ENCODE measurements around the gene MRPL34.

The MRPL34 gene

GRCh38 chr19:17329366-17330261 is 23.9 kb downstream of the MRPL34 start:
- DNase-seq: no peak

DNA sequence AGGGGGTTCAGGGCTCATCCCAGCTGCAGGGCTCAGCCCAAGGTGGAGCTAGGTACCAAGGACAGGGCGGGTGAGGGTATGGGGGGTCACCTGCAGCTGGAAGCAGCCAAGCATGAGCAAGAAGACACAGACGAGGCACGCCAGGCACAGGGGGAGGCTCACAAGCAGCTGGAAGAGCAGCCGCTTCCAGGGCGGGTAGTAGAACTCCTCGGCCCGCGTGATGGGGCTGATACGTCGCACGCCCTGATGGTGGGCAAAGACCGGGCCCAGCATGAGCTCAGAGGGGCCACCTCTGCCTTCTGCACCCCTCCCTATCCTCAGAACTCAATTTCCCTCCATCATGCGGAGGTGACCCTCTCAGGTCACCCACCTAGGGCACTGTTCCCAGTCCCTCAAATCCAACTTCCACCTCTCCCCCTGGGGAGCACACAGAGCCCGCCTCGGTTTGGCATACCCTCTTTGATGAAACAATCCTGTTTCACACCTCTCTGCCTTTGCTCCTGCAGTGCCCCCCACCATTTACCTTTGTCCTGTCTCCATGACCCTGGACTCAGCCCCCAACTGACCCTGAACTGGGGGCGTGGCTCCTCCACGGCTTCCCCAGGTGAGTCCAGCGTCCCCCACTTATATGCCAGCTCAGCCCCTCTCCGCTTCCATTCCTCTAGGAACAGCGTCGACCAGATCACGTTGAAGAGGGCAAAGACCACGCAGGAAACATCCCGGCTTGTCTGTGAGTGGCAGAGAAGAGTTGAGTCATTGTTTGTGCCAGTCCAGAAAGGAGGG is 24.8 kb downstream of the MRPL34 start:
- DNase-seq: no peak

GRCh38 chr19:17331045-17331558 is 25.4 kb downstream of the MRPL34 start:
- DNase-seq: no peak

GRCh38 chr19:17332360-17332676 is 26.6 kb downstream of the MRPL34 start:
- DNase-seq: no peak

DNA sequence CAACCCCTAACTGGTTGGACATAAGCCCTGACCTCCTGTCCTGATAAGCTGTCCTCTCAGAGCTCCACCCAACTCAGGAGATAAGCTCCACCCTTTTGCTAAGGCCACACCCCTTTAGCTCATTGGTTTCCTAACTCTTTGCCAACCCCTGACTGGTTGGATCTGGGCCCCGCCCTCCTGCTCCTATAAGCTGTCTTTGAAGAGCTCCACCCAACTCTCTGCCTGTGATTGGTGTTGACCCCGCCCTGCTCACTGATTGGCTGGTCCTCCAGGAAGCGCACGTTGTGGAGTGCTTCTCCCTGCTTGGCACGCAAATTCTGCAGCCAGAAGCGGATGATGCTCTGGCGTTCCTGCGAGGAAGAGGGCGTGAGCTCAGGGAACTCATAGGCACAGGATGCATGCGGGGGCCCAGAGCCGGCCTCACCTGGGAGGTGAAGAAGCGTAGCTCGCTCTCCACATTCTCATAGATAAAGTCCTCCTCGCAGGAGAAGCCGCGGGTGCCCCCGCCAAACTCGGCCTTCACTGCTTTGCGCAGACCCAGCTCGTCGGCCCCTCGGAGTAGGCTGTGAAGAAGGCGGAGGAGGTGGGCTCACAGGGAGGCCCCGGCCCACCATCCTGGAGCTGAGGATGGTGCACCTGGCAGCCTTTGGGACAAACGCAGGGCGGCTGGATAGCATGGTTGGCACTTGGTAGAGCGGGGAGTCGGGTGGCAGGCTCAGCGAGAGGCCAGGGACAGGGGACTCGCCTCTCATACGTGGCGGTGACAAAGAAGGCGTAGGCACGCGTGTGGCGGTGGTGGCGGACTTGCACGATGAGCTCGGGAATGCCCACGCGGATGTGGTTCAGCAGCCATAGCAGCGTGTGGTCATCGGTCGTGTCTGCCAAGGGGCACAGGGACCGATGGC is 27.3 kb downstream of the MRPL34 start:
- peak in 1 of 2 donors; percentile 13 for DNase-seq

GRCh38 chr19:17333611-17334413 is 28.1 kb downstream of the MRPL34 start:
- DNase-seq: no peak

DNA sequence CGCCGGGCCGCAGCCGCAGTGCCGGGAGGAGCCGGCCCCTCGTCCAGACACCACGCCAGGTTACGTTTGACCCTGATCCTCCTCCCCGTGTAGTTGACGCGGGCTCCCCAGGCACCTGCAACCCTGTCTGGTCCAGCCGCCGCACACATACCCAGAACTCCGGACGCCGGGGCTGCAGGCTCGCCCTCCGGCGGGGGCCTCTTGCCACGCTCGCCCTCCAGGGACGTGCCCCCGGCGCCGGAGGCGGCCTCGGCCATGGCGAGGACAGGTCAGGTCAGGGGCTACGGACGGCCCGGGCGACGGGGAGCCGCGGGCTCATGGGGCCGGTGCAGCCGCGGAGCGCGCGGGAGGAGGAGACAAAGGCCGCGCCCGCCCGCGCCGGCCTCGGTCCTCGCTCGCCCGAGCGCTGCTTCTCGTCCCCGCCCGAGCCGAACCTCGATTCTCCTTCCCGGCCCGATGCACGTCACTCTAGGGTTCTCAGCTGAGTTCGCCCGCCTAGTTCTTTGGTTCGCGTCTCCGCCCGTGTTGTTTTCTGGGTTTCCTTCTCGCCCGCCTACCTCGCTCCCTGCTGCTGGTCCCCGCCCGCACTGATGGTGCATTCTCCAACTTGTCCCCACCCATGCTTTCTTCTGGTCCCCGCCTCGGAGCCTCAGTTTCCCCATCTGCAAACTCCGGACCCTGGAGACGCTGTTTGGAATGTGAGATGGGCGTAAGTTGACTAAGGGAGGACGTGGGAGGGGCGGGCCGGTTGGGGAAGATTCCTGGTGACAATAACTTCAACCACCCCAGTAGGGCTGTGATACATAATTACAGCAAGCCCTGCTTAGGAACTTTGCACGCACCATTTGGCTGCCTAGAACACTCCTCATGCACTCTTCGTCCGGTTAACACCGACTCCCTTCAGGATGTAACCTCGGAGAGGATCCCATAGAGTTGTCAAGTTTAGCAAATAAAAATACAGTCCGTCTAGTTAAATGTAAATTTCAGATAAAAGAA is 29.0 kb downstream of the MRPL34 start, which contains the start of gene ANO8:
ANO8 (minus strand) TSS at position 442 of the 996 bp plus-strand sequence; CDS start at position 257, 185 bp downstream.
- DNase-seq: peak; percentile 91 to 96

GRCh38 chr19:17335575-17335974 is 29.9 kb downstream of the MRPL34 start:
- DNase-seq: no peak

DNA sequence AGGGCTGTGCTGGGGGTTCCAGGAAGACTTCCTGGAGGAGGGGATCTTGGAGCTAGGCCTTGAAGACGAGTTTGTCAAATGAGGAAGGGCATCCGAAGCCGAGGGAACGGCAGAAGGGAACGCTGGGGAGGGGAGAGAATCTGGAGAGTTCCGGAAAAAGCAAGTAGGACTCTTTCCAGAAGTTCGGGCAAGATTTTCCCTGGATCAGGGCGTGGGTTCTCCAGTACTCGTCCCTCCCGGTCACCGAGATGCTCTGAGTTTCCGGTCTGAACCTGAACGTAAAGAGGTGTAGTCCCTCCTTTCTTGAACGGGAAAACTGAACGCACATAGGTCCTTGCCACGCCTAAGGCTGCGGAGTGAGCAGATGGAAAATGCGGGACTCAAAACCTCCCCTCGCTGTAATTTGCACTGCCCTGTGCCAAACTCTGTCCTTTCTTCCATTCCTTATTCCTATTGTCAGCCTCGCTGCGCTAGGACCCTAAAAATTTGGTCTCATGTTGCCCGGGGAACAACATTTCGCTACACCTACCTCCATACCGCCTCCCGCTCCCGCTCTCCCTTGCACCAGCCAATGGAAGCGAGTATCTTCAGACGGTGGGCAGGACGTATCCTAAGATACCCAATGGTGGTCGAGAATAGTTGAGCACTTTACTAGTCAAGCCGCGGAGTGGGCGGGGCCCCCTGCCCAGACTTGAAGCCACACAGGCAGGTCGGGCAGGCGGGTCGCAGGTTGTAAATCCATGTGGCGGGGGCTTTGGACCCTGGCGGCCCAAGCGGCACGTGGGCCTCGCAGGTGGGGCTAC is 31.4 kb downstream of the MRPL34 start, which contains the start of gene GTPBP3:
GTPBP3 (plus strand) TSS at position 682 of the 803 bp plus-strand sequence; CDS start at position 741, 59 bp downstream.
- peak; percentile 94 to 99 for DNase-seq

GRCh38 chr19:17337675-17338432 is 32.2 kb downstream of the MRPL34 start:
- no peak for DNase-seq

- DNase-seq: no peak
These were observed 32.9 kb downstream of the MRPL34 start for GRCh38 chr19:17338433-17339078.

- no peak for DNase-seq
These were observed 33.5 kb downstream of the MRPL34 start for GRCh38 chr19:17339088-17339741.

DNA sequence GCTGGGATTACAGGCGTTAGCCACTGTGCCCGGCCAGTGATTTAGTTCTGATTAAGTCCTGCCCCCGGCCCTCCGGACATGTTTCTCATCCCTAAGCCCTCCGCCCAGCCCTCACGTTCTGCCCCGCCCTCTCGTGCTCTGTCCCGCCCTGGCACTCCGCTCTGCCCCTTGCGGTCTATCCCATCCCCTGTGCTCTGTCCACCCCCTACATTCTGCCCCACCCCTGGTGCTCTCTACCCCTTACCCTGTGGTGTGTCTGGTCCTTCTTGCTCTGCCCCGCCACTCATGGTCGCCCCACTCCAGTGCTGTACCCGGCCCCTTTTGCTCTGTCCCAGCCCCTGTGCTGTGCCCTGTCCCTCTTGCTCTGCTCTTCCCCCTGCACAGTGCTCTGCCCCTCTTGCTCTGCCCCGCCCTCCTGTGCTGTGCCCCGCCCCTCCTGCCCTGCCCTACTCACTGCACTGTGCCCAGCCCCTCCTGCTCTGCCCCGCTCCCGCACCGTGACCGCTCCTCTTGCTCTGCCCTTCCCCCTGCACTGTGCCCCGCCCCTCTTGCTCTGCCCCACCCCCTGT is 34.7 kb downstream of the MRPL34 start:
- DNase-seq: no peak

DNA sequence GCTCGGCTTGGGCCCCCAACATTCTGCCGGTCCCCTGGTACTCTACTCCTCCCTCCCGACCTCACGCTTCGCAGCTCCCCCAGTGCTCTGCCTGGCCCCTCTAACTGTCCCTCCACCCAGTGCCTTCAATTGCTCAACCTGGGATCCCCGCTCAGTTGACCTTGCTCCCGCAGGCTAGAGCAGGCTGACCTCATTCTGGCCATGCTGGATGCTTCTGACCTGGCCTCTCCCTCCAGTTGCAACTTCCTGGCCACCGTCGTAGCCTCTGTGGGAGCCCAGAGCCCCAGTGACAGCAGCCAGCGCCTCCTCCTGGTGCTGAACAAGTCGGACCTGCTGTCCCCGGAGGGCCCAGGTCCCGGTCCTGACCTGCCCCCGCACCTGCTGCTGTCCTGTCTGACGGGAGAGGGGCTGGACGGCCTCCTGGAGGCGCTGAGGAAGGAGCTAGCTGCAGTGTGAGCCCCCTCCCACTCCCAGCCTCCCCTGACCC is 35.2 kb downstream of the MRPL34 start:
- DNase-seq: no peak

DNA sequence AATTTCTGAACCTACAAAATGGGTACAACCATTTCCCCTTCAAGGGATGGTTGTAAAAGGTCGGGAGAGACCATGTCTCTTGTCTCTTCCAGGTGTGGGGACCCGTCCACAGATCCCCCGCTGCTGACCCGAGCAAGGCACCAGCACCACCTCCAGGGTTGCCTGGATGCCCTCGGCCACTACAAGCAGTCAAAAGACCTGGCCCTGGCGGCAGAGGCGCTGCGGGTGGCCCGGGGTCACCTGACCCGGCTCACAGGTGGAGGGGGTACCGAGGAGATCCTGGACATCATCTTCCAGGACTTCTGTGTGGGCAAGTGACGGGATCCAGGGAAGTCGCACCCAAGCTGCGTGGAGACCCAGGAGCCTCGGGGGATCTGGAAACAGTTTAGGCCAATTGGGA is 35.7 kb downstream of the MRPL34 start:
- DNase-seq: no peak

- DNase-seq: no peak
These were observed 36.2 kb downstream of the MRPL34 start for GRCh38 chr19:17341845-17342244.

- DNase-seq: peak; percentile 16 to 64
These were observed 40.5 kb downstream of the MRPL34 start for GRCh38 chr19:17346109-17346671.
